ENCODE measurements around the gene INSM1. TPM values are rescaled to one million over a fixed set of nuclear protein-coding genes. Genes with fewer than 3 reads are reported as not detected.

The INSM1 gene
- polyA plus RNA-seq, 3 donors: not detected

DNA sequence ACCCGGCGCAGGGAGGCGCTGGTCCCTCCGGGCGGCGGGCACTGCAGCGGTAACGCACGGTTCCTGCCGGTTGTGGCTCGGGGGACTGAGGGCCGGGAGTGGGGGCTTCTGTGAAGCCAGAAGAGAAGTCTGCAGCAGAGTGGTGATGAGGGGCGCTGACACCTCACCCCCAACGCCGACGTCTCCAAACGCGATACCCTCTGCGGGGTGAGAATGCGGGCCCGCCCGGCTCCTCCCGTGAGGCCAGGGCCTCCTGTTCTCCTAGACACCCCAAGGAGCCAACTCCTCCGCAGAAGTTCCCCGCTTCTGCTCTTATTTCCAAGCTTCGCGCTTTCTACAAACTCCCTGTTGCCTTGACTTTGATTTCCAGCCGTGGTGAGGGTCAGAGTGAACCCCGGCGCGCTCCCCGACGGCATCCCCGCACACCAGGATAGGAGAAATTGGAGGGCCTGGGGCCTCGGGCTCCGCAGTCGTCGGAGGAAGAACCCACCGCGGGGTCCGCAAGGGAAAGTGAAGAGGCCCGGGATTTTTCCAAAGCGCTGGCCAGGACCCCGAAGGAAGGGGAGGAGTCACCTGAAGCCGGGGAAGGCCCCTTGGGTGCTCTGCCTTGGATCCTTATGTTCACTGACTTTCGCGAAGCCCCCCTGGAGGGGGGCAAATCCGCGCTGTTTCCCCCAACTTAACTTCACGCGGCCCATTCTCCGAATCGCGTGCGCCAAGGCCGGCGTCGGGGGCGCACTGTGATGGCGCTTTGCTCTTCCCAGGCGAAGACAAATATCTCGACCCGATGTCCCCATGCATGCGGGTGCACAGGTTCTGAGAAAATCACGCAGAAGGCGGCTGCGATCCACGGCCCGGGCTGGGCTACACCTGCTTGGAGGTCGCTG, 3.1 kb upstream of the INSM1 start:
- peaks cover 68 to 84% of the 10 kb centered on the region in 2 donors for H3K27me3 ChIP-seq (ENCODE audit: control insufficient read depth in 2 of 2, insufficient read depth in 2 of 2, low read length in 2 of 2)
- H3K4me3 ChIP-seq (replicated peaks in 1 of 3; ENCODE audit: low read depth in 2 of 3, low read length in 3 of 3): peak overlapping the region in 1 of 3 experiments; percentile 44
- no peak for TF ChIP-seq CTCF (IDR thresholded peaks at IDR 0.05)
- Mint-ChIP-seq H3K4me3 (peak overlapping the region in 1 of 2 donors; percentile 84), H3K27ac (no peak overlapping the region), H3K9me3 (peaks cover 0 to 29% (median 7%) of the 10 kb centered on the region in 7 donors), H3K4me1 (peaks cover 49% of the 10 kb centered on the region), H3K27me3 (ENCODE audit: low read depth in 3 of 3) (peaks cover 76 to 88% (median 77%) of the 10 kb centered on the region in 3 donors), H3K36me3 (peaks cover 3 to 5% of the 10 kb centered on the region in 2 donors)
- peak overlapping the region; percentile 56 for H3K4me2 ChIP-seq (replicated peaks; ENCODE audit: extremely low read depth, low read length, poor library complexity, severe bottlenecking)
- H3K9me3 ChIP-seq (replicated peaks in 1 of 2; ENCODE audit: control insufficient read depth in 1 of 2, insufficient read depth in 1 of 2, low read length in 2 of 2): peaks cover 0 to 20% of the 10 kb centered on the region in 2 donors
- no peak overlapping the region for H2AFZ ChIP-seq (ENCODE audit: insufficient read depth, low read depth, low read length, poor library complexity, severe bottlenecking)
- DNase-seq: no peak
- H3K27ac ChIP-seq (ENCODE audit: low read depth in 1 of 2, low read length in 2 of 2): no peak overlapping the region
- no peaks in the 10 kb centered on the region for H4K20me1 ChIP-seq (ENCODE audit: insufficient read depth, low read length)
- no peak overlapping the region for H3K9ac ChIP-seq (ENCODE audit: insufficient read depth, low read length, poor library complexity, severe bottlenecking)
- 7% methylated on average over 48 of the region's 70 CpGs for WGBS (ENCODE audit: insufficient coverage)
- H3K79me2 ChIP-seq (ENCODE audit: insufficient read depth, low read length): no peaks in the 10 kb centered on the region
- H3K4me1 ChIP-seq (ENCODE audit: control insufficient read depth in 1 of 2, insufficient read depth in 2 of 2, low read length in 2 of 2): peaks cover 36 to 61% of the 10 kb centered on the region in 2 donors
- H3K36me3 ChIP-seq (replicated peaks in 1 of 2; ENCODE audit: control insufficient read depth in 1 of 2, insufficient read depth in 2 of 2, low read length in 2 of 2): no peaks in the 10 kb centered on the region
- intact Hi-C loops (cut with micrococcal nuclease): no loop called here

- no peaks in the 10 kb centered on the region for H3K79me2 ChIP-seq (ENCODE audit: insufficient read depth, low read length)
- no peak overlapping the region for H2AFZ ChIP-seq (ENCODE audit: insufficient read depth, low read depth, low read length, poor library complexity, severe bottlenecking)
- peaks cover 45% of the 10 kb centered on the region for H3K4me1 Mint-ChIP-seq
- no peak overlapping the region for H3K4me2 ChIP-seq (replicated peaks; ENCODE audit: extremely low read depth, low read length, poor library complexity, severe bottlenecking)
- H4K20me1 ChIP-seq (ENCODE audit: insufficient read depth, low read length): no peaks in the 10 kb centered on the region
- peak overlapping the region in 1 of 2 donors; percentile 84 for H3K4me3 Mint-ChIP-seq
- H3K36me3 ChIP-seq (replicated peaks in 1 of 2; ENCODE audit: control insufficient read depth in 1 of 2, insufficient read depth in 2 of 2, low read length in 2 of 2): no peaks in the 10 kb centered on the region
- H3K9ac ChIP-seq (ENCODE audit: insufficient read depth, low read length, poor library complexity, severe bottlenecking): no peak overlapping the region
- peaks cover 0 to 29% (median 7%) of the 10 kb centered on the region in 7 donors for H3K9me3 Mint-ChIP-seq
- peaks cover 0 to 23% of the 10 kb centered on the region in 2 donors for H3K9me3 ChIP-seq (replicated peaks in 1 of 2; ENCODE audit: control insufficient read depth in 1 of 2, insufficient read depth in 1 of 2, low read length in 2 of 2)
- TF ChIP-seq CTCF (IDR thresholded peaks at IDR 0.05): no peak
- H3K27ac ChIP-seq (ENCODE audit: low read depth in 1 of 2, low read length in 2 of 2): no peak overlapping the region
- H3K4me1 ChIP-seq (ENCODE audit: control insufficient read depth in 1 of 2, insufficient read depth in 2 of 2, low read length in 2 of 2): peaks cover 31 to 58% of the 10 kb centered on the region in 2 donors
- 17% methylated on average over 9 of the region's 18 CpGs for WGBS (ENCODE audit: insufficient coverage)
- no peak overlapping the region for H3K4me3 ChIP-seq (replicated peaks in 1 of 3; ENCODE audit: low read depth in 2 of 3, low read length in 3 of 3)
- H3K27me3 Mint-ChIP-seq (ENCODE audit: low read depth in 3 of 3): peaks cover 78 to 91% (median 80%) of the 10 kb centered on the region in 3 donors
- H3K36me3 Mint-ChIP-seq: peaks cover 5 to 8% of the 10 kb centered on the region in 2 donors
- intact Hi-C loops (cut with micrococcal nuclease): no loop called here
- DNase-seq: no peak
- no peak overlapping the region for H3K27ac Mint-ChIP-seq
- peaks cover 74 to 87% of the 10 kb centered on the region in 2 donors for H3K27me3 ChIP-seq (ENCODE audit: control insufficient read depth in 2 of 2, insufficient read depth in 2 of 2, low read length in 2 of 2)
Observed at GRCh38 chr20:20365480-20366161, 2.3 kb upstream of the INSM1 start.
